Activated CD4-positive, alpha-beta T cell treated with anti-CD3 and anti-CD28 coated beads, Interleukin-2, amount 50 U/mL, for 1 hour (primary cell): ENCODE measurements around the gene ATOX1.
"Not testable (repeated sequence)": the region's sequence is repeated elsewhere in the genome, so short reads cannot be mapped to it uniquely, and the experiment has no call there.

ENCODE experiments used
- DNase-seq: peaks from one replicate; pipeline ENCODE4 v3.0.0-alpha.2; 2020

ATOX1 gene

GRCh38 chr5:151758430-151759241 is at the start of gene ATOX1:
Gene ATOX1 (minus strand): TSS chr5:151758631. CDS start chr5:151758551, 80 bp downstream.
- DNase-seq = peak; percentile 90

GRCh38 chr5:151805414-151806223 is 47.2 kb upstream of the ATOX1 start:
- no peak for DNase-seq

- DNase-seq = no peak
Observed at GRCh38 chr5:151800532-151800931, 42.1 kb upstream of the ATOX1 start.

- no peak for DNase-seq
Observed at GRCh38 chr5:151799407-151799806, 41.0 kb upstream of the ATOX1 start.

GRCh38 chr5:151798674-151799073 is 40.2 kb upstream of the ATOX1 start:
- no peak for DNase-seq

GRCh38 chr5:151795426-151795825 is 37.0 kb upstream of the ATOX1 start:
- DNase-seq = no peak

- DNase-seq = no peak
Observed at GRCh38 chr5:151793358-151793757, 34.9 kb upstream of the ATOX1 start.

GRCh38 chr5:151787817-151788216 is 29.4 kb upstream of the ATOX1 start:
- no peak for DNase-seq

- no peak for DNase-seq
Observed at GRCh38 chr5:151786468-151786867, 28.0 kb upstream of the ATOX1 start.

GRCh38 chr5:151784141-151784540 is 25.7 kb upstream of the ATOX1 start:
- DNase-seq = no peak

- not testable (repeated sequence) for DNase-seq
Observed at GRCh38 chr5:151783664-151784063, 25.2 kb upstream of the ATOX1 start.

- DNase-seq = no peak
Observed at GRCh38 chr5:151781201-151781600, 22.8 kb upstream of the ATOX1 start.

GRCh38 chr5:151780348-151780747 is 21.9 kb upstream of the ATOX1 start:
- no peak for DNase-seq

- DNase-seq = no peak
Observed at GRCh38 chr5:151779531-151780125, 21.2 kb upstream of the ATOX1 start.

GRCh38 chr5:151775025-151775606 is 16.7 kb upstream of the ATOX1 start:
- no peak for DNase-seq

GRCh38 chr5:151773951-151774350 is 15.5 kb upstream of the ATOX1 start:
- no peak for DNase-seq

GRCh38 chr5:151772846-151773561 is 14.6 kb upstream of the ATOX1 start:
- no peak for DNase-seq

GRCh38 chr5:151772029-151772845 is 13.8 kb upstream of the ATOX1 start:
- DNase-seq = peak; percentile 34

GRCh38 chr5:151771259-151772028 is 13.0 kb upstream of the ATOX1 start, which contains the start of gene G3BP1:
Gene G3BP1 (plus strand): TSS chr5:151771954. CDS start chr5:151786621, 14,667 bp downstream.
- peak; percentile 99 for DNase-seq

- no peak for DNase-seq
Observed at GRCh38 chr5:151770383-151771258, 12.2 kb upstream of the ATOX1 start.
